GM12878 (cell line): ENCODE results near the gene KRT38. TPM values are rescaled to one million over a fixed set of nuclear protein-coding genes. Genes with fewer than 3 reads are reported as not detected.

Source experiments
- ATAC-seq: fragments of 200-7000 bp; cut with Tn5 transposase; 3 replicates; pipeline ENCODE4 v1.9.1; 2020; ENCODE audit warnings: mild to moderate bottlenecking, moderate library complexity
- BruUV-seq: library from RNA; stranded (reverse); fragments of 400-500 nt; replicated peaks from 2 replicates; lab custom pipeline; 2021; lab: Mats Ljungman, UMichigan
- CTCF ChIA-PET: fragments of 300-600 bp; sonication (Branson Sonifier 250); formaldehyde crosslinking; extraction: SDS; loops from one replicate; lab custom pipeline; 2021; ENCODE audit warnings: inconsistent platforms; lab: Yijun Ruan, JAX
- POLR2A ChIA-PET: fragments of 350-600 bp; formaldehyde crosslinking; extraction: SDS; loops from one replicate; lab custom pipeline; 2021; ENCODE audit warnings: inconsistent platforms; lab: Charles Lee
- RAD21 ChIA-PET: fragments of 300-600 bp; sonication (Branson Sonifier 250); formaldehyde crosslinking; loops from one replicate; lab custom pipeline; 2023; ENCODE audit warnings: antibody characterized with exemption; ENCODE audit not compliant: unreplicated experiment; lab: Charles Lee
- SMC1A ChIA-PET: fragments of 300-600 bp; sonication (Branson Sonifier 250); formaldehyde crosslinking; loops from one replicate; lab custom pipeline; 2023; ENCODE audit not compliant: unreplicated experiment, uncharacterized antibody; lab: Charles Lee
- DNase-seq: peaks from one replicate; pipeline ENCODE4 v3.0.0-alpha.2; 2011; ENCODE audit warnings: low read depth, low spot score
- FAIRE-seq: peaks from 3 replicates; lab custom pipeline; 2011; peaks lifted over from hg19 to GRCh38; lab: Jason Lieb, UNC
- H2AFZ ChIP-seq: 2 replicates; pipeline ENCODE4 v1.6.0; 2011; ENCODE audit warnings: low read depth, low read length, control low read depth; ENCODE audit not compliant: control insufficient read depth
- H3K27ac ChIP-seq: 2 replicates; pipeline ENCODE4 v1.5.1; 2011; ENCODE audit warnings: control low read depth; ENCODE audit not compliant: control insufficient read depth, insufficient read depth
- H3K27me3 ChIP-seq, 2 experiments: replicated peaks in 1 of 2; 2 replicates each; pipeline versions ENCODE4 v1.6.0 to v1.6.1; 2011; ENCODE audit warnings: low read length in 1 of 2; ENCODE audit not compliant: control insufficient read depth in 2 of 2, insufficient read depth in 2 of 2
- H3K36me3 ChIP-seq, 2 experiments: 2 replicates each; pipeline ENCODE4 v1.5.1; 2011; ENCODE audit warnings: low read length in 1 of 2; ENCODE audit not compliant: control insufficient read depth in 2 of 2, insufficient read depth in 2 of 2
- H3K4me1 ChIP-seq: 2 replicates; pipeline ENCODE4 v1.6.1; 2011; ENCODE audit warnings: mild to moderate bottlenecking, low read length, moderate library complexity, mixed read lengths; ENCODE audit not compliant: control insufficient read depth, insufficient read depth
- H3K4me2 ChIP-seq: 2 replicates; pipeline ENCODE4 v1.6.0; 2011; ENCODE audit warnings: control low read depth; ENCODE audit not compliant: control insufficient read depth, insufficient read depth
- H3K4me3 ChIP-seq: fragments of 200-600 bp; sonication (generic); 2 replicates; pipeline ENCODE4 v1.5.1; 2016
- H3K79me2 ChIP-seq: 2 replicates; pipeline ENCODE4 v1.6.0; 2011; ENCODE audit warnings: low read length; ENCODE audit not compliant: control insufficient read depth, insufficient read depth
- H3K9ac ChIP-seq: 2 replicates; pipeline ENCODE4 v1.8.0; 2011; ENCODE audit warnings: low read length, control low read depth, mixed read lengths; ENCODE audit not compliant: control insufficient read depth, insufficient read depth
- H3K9me3 ChIP-seq: replicated peaks from 3 replicates; pipeline ENCODE4 v1.5.1; 2011; ENCODE audit warnings: mild to moderate bottlenecking, low read length; ENCODE audit not compliant: control insufficient read depth, insufficient read depth
- H4K20me1 ChIP-seq: 2 replicates; pipeline ENCODE4 v1.6.0; 2011; ENCODE audit not compliant: control insufficient read depth, insufficient read depth
- BCL11A ChIP-seq: IDR thresholded peaks from 2 replicates; pipeline ENCODE4 v1.6.1; 2011; ENCODE audit warnings: low read depth, low read length
- CBX5 ChIP-seq: sonication (generic); IDR thresholded peaks from 2 replicates; pipeline ENCODE4 v1.6.1; 2016; ENCODE audit warnings: low read depth, moderate library complexity, mild to moderate bottlenecking, inconsistent platforms
- EZH2 ChIP-seq: IDR thresholded peaks from 2 replicates; pipeline ENCODE4 v1.6.1; 2012; ENCODE audit warnings: low read depth, mild to moderate bottlenecking, control low read depth, inconsistent platforms, low read length, borderline replicate concordance; ENCODE audit not compliant: control insufficient read depth
- GATAD2B ChIP-seq: fragments of 450-650 bp; conservative IDR thresholded peaks from 2 replicates; pipeline ENCODE4 v1.6.1; 2017; ENCODE audit warnings: low read depth, mild to moderate bottlenecking, moderate library complexity
- JUNB ChIP-seq: IDR thresholded peaks from 2 replicates; pipeline ENCODE4 v1.6.1; 2016; ENCODE audit warnings: antibody characterized with exemption, mild to moderate bottlenecking
- MYC ChIP-seq: IDR thresholded peaks from 2 replicates; pipeline ENCODE4 v1.6.1; 2011; ENCODE audit warnings: mild to moderate bottlenecking, low read length, moderate library complexity, inconsistent platforms; ENCODE audit not compliant: insufficient read depth, insufficient replicate concordance, insufficient read length, severe bottlenecking
- NFXL1 ChIP-seq: fragments of 450-650 bp; IDR thresholded peaks from 2 replicates; pipeline ENCODE4 v1.6.1; 2017; ENCODE audit warnings: antibody characterized with exemption, mild to moderate bottlenecking, borderline replicate concordance
- NR2C1 ChIP-seq: fragments of 450-650 bp; IDR thresholded peaks from 2 replicates; pipeline ENCODE4 v1.6.1; 2017; ENCODE audit warnings: antibody characterized with exemption, mild to moderate bottlenecking, moderate library complexity
- PAX8 ChIP-seq: fragments of 450-650 bp; IDR thresholded peaks from 2 replicates; pipeline ENCODE4 v1.6.1; 2017; ENCODE audit warnings: mild to moderate bottlenecking, moderate library complexity
- RB1 ChIP-seq: fragments of 450-650 bp; formaldehyde crosslinking; IDR thresholded peaks from 2 replicates; pipeline ENCODE4 v1.6.1; 2017; ENCODE audit warnings: mild to moderate bottlenecking, borderline replicate concordance
- ZNF622 ChIP-seq: fragments of 450-650 bp; IDR thresholded peaks from 2 replicates; pipeline ENCODE4 v1.6.1; 2017; ENCODE audit warnings: mild to moderate bottlenecking, inconsistent platforms
- WGBS: methylation state at CpG from one replicate; pipeline ENCODE4 v1.1.6; 2016; ENCODE audit warnings: low lambda C conversion rate; ENCODE audit not compliant: insufficient replicate concordance, insufficient coverage; ENCODE audit errors: missing lambda C conversion rate; 5-methylcytosine and 5-hydroxymethylcytosine counted together
- in situ Hi-C: fragments of 300-500 bp; cut with MboI; formaldehyde crosslinking; loops from 9 replicates; pipeline ENCODE4 v1.14.3; 2018; ENCODE audit warnings: mixed read lengths
- intact Hi-C: fragments of 100-400 bp; cut with micrococcal nuclease; formaldehyde crosslinking; loops from one replicate; pipeline ENCODE4 v1.14.2; 2022; ENCODE audit not compliant: unreplicated experiment
- polyA plus RNA-seq, 11 experiments: library from polyadenylated mRNA; depleted of rRNA in 4 of 11; unstranded in 6 of 11; stranded (reverse) in 5 of 11; fragments of >200 nt; fragmentation: Nextera tagmentation in 4 of 11; fragmentation: Illumina TruSeq in 1 of 11; extraction: Ambion mirVana in 4 of 11; extraction: Trizol in 1 of 11; gene quantifications; 1 replicate in 1 of 11; 2 replicates in 10 of 11; pipeline versions ENCODE4 v1.2.1 to v1.2.3, GENCODE V29; 2011 to 2016; ENCODE audit warnings: inconsistent platforms in 2 of 11, missing spikeins in 2 of 11, low read depth in 1 of 11
- total RNA-seq, 4 experiments: library from RNA; depleted of rRNA in 3 of 4; stranded (reverse); fragments of >200 nt in 3 of 4; fragmentation: Illumina TruSeq in 1 of 4; extraction: Trizol in 1 of 4; gene quantifications; 2 replicates each; pipeline versions ENCODE4 v1.2.1 to v1.2.3, GENCODE V29; 2013 to 2021
- TF ChIP-seq, protein P1 (sequence below): IDR thresholded peaks from 2 replicates; pipeline ENCODE4 v1.6.1; 2012; ENCODE audit warnings: low read depth, low read length, improper control_type of control experiment
- TF ChIP-seq, protein P2 (sequence below): IDR thresholded peaks from 2 replicates; pipeline ENCODE4 v1.6.1; 2011; ENCODE audit warnings: borderline replicate concordance, low read depth, mild to moderate bottlenecking, moderate library complexity, mixed read lengths, low read length; ENCODE audit not compliant: insufficient read depth; ENCODE audit errors: extremely low read length
- TF ChIP-seq, protein P3 (sequence below): IDR thresholded peaks from 2 replicates; pipeline ENCODE4 v1.6.1; 2012; ENCODE audit warnings: low read depth, low read length, improper control_type of control experiment

KRT38 gene
- total and polyA plus RNA-seq, 10 of the 15 experiments (the other 5 are each of a cell fraction or from before 2014, with no cell fraction given) = not detected

DNA sequence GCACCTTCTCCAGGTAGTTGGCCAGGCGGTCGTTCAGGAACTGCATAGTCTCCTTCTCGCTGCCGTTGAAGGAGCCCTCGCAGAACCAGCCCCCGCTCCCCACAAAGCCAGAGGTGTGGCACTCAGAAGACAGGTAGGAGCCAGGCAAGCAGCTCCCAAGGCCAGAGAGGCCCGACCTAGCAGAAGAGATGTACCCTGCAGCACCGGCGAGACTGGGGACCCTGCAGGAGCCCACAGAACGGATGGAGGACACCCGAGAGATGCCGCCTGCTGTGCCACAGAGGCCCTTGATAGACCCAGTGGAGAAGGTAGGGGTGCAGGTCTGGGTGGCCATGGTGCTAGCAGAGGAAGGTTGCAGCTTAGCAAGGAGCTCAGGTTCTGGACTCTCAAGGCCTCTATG is 48.7 kb upstream of the KRT38 start, which contains the start of gene KRT36:
Gene KRT36, minus strand, starts transcription at position 380 of the 400 bp plus-strand sequence. Its CDS starts 46 bp downstream, at position 334.
- Histone ChIP-seq H3K4me3 (no peak within 1 kb of the TSS), H3K79me2 (no peaks in the 10 kb centered on the region), H3K9me3 (no peaks in the 10 kb centered on the region), H4K20me1 (no peaks in the 10 kb centered on the region), H3K27ac (no peak within 1 kb of the TSS), H3K36me3 (no peaks in the 10 kb centered on the region), H3K4me1 (no peaks in the 10 kb centered on the region), H3K4me2 (no peak within 1 kb of the TSS)
- POLR2A ChIA-PET = no interaction called here
- intact Hi-C loops (no loop called here), in situ Hi-C loops (no loop called here)
- DNase-seq = no peak
- RAD21 ChIA-PET = no interaction called here
- 19% methylated on average over 12 of the region's 12 CpGs for WGBS
- CTCF ChIA-PET = interaction anchor here (1.3 to 2.1 kb wide), 2 partner anchors 173 to 181 kb away, joined by 3 to 8 read pairs; partner anchors contain the start of gene KRTAP16-1
- ATAC-seq = no peak
- no peak for TF ChIP-seq PAX8
- TF ChIP-seq BCL11A = no peak
- TF ChIP-seq CBX5 = no peak
- no peak for TF ChIP-seq NFXL1
- no peak for TF ChIP-seq NR2C1
- TF ChIP-seq, protein P1, sequence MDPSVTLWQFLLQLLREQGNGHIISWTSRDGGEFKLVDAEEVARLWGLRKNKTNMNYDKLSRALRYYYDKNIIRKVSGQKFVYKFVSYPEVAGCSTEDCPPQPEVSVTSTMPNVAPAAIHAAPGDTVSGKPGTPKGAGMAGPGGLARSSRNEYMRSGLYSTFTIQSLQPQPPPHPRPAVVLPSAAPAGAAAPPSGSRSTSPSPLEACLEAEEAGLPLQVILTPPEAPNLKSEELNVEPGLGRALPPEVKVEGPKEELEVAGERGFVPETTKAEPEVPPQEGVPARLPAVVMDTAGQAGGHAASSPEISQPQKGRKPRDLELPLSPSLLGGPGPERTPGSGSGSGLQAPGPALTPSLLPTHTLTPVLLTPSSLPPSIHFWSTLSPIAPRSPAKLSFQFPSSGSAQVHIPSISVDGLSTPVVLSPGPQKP = no peak
- TF ChIP-seq EZH2 = no peak
- no peak for TF ChIP-seq GATAD2B
- TF ChIP-seq, protein P2, sequence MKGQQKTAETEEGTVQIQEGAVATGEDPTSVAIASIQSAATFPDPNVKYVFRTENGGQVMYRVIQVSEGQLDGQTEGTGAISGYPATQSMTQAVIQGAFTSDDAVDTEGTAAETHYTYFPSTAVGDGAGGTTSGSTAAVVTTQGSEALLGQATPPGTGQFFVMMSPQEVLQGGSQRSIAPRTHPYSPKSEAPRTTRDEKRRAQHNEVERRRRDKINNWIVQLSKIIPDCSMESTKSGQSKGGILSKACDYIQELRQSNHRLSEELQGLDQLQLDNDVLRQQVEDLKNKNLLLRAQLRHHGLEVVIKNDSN = no peak
- no peak for TF ChIP-seq RB1
- no peak for TF ChIP-seq MYC
- TF ChIP-seq ZNF622 = no peak
- TF ChIP-seq JUNB = no peak
- TF ChIP-seq, protein P3, sequence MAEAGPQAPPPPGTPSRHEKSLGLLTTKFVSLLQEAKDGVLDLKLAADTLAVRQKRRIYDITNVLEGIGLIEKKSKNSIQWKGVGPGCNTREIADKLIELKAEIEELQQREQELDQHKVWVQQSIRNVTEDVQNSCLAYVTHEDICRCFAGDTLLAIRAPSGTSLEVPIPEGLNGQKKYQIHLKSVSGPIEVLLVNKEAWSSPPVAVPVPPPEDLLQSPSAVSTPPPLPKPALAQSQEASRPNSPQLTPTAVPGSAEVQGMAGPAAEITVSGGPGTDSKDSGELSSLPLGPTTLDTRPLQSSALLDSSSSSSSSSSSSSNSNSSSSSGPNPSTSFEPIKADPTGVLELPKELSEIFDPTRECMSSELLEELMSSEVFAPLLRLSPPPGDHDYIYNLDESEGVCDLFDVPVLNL = no peak
- TF ChIP-seq, all 136 proteins: peak for 0
- Histone ChIP-seq H2AFZ (no peak within 1 kb of the TSS), H3K27me3 (peaks cover 0 to 2% of the 10 kb centered on the region in 2 experiments; a peak in 2 of 4 replicates), H3K9ac (no peak within 1 kb of the TSS)
- BruUV-seq = no TSS peak
- no peak for FAIRE-seq
- SMC1A ChIA-PET = no interaction called here
